ENCODE measurements around the gene DARS1. TPM values are rescaled to one million over a fixed set of nuclear protein-coding genes. Genes with fewer than 3 reads are reported as not detected.

Gene DARS1
- total and polyA plus RNA-seq, 9 donors = 55.2 to 79.5 (median 69.7) TPM

DNA sequence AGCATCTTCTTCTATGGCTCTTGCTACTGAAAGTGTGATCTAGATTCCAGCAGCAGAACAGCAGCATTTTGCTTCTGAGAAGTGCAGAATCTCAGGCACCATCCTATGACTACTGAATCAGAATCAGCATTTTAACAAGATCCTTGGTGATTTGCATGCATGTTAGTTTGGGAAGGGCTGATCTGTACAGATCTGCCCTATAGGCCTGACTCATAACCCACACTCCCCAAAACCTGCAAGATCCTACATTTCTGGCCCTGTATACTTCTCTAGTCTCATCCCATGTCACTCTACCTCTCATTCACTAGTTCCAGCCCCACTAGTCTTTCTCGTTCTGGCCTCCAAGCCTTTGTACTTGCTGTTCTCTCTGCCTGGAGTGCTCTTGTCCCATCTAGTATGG lies 15.7 kb upstream of the DARS1 start:
- Histone ChIP-seq H3K27me3 (no peaks in the 10 kb centered on the region), H3K36me3 (no peaks in the 10 kb centered on the region), H3K4me3 (no peak overlapping the region), H3K4me1 (ENCODE audit: insufficient read depth) (no peaks in the 10 kb centered on the region), H3K9me3 (no peaks in the 10 kb centered on the region), H3K27ac (no peak overlapping the region)
- TF ChIP-seq EP300 (IDR thresholded peaks at IDR 0.05) (no peak), POLR2A (IDR thresholded peaks at IDR 0.05) (no peak)
- TF ChIP-seq, protein P1, sequence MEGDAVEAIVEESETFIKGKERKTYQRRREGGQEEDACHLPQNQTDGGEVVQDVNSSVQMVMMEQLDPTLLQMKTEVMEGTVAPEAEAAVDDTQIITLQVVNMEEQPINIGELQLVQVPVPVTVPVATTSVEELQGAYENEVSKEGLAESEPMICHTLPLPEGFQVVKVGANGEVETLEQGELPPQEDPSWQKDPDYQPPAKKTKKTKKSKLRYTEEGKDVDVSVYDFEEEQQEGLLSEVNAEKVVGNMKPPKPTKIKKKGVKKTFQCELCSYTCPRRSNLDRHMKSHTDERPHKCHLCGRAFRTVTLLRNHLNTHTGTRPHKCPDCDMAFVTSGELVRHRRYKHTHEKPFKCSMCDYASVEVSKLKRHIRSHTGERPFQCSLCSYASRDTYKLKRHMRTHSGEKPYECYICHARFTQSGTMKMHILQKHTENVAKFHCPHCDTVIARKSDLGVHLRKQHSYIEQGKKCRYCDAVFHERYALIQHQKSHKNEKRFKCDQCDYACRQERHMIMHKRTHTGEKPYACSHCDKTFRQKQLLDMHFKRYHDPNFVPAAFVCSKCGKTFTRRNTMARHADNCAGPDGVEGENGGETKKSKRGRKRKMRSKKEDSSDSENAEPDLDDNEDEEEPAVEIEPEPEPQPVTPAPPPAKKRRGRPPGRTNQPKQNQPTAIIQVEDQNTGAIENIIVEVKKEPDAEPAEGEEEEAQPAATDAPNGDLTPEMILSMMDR (IDR thresholded peaks at IDR 0.05) = no peak
- DNase-seq = no peak
- WGBS, 3 donors = 95 to 100% (median 96%) methylated on average over 1 of the region's 1 CpG
- intact Hi-C loops (cut with DNase I) = no loop called here

DNA sequence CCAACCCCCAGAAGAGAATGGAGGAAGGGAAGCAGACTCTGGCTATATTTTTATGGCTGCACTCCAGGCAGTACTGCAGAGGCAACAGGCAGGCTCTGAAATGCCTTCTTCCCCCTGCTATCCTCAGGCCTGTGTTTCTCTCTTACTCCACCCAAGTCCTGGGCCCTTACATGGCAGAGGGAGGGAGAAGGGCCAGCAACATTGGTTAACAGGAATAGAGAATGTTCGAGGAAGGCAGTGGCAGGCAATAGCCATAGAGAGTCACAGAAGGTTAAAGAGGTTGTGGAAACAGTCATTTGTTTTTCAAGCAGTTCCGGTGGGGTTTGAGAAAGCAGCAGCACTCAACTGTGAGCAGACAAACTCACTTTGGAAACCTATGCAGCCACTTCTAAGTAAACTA lies 15.1 kb upstream of the DARS1 start:
- Histone ChIP-seq H3K9me3 (no peaks in the 10 kb centered on the region), H3K27ac (no peak overlapping the region), H3K36me3 (no peaks in the 10 kb centered on the region), H3K27me3 (no peaks in the 10 kb centered on the region), H3K4me3 (no peak overlapping the region), H3K4me1 (ENCODE audit: insufficient read depth) (no peaks in the 10 kb centered on the region)
- intact Hi-C loops (cut with DNase I) = no loop called here
- WGBS, 3 donors = 9 to 26% (median 23%) methylated on average over 2 of the region's 2 CpGs
- no peak for TF ChIP-seq POLR2A (IDR thresholded peaks at IDR 0.05)
- no peak for DNase-seq

DNA sequence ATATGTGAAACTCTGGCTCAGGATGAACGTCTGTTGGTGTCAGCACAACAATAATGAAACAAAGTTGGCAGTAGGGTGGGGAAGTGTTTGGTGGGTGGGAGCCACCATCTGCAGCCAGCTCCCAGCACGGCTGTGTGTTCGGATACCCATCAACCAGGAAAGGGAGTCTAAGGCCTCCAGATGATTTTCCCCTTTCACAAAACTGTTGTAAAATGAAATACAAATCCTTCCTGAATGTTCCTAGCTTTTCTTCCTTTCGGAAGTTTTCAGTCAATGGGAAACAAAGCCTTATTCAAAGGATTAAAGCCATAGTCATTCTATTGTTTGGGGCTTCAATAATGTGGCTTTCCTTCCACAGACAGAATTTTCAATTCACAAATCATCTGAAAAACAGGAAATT lies 14.5 kb upstream of the DARS1 start:
- Histone ChIP-seq H3K36me3 (no peaks in the 10 kb centered on the region), H3K27me3 (no peaks in the 10 kb centered on the region), H3K4me3 (no peak overlapping the region), H3K9me3 (no peaks in the 10 kb centered on the region), H3K4me1 (ENCODE audit: insufficient read depth) (no peaks in the 10 kb centered on the region), H3K27ac (no peak overlapping the region)
- TF ChIP-seq POLR2A (IDR thresholded peaks at IDR 0.05) (no peak), EP300 (IDR thresholded peaks at IDR 0.05) (no peak)
- TF ChIP-seq, protein P1 (IDR thresholded peaks at IDR 0.05) = no peak
- 78 to 80% (median 80%) methylated on average over 4 of the region's 4 CpGs for WGBS, 3 donors
- no peak for DNase-seq
- intact Hi-C loops (cut with DNase I) = no loop called here

DNA sequence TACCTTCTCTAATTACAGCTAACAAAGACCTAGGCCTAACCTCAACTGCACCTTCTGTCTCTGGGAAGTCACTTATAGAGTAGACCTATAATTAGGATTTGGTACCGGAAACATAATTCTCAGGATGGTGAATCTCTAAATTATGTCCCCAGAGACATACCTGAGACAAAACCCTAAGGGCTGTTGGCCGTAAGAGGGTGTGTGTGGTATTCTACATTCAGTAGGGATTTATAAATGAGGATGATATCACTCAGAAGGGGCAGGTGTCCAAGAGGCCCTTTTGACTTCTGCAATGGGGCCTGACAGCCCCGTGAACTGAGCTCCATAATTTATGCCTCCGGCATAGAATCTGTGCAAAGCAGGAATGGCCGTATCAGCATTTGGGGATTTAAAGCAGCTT lies 13.5 kb upstream of the DARS1 start:
- TF ChIP-seq POLR2A (IDR thresholded peaks at IDR 0.05) (no peak), EP300 (IDR thresholded peaks at IDR 0.05) (no peak)
- TF ChIP-seq, protein P1 (IDR thresholded peaks at IDR 0.05) = no peak
- no peaks in the 10 kb centered on the region for H3K27me3 ChIP-seq
- H3K4me3 ChIP-seq = no peak overlapping the region
- 95 to 98% (median 98%) methylated on average over 5 of the region's 5 CpGs for WGBS, 3 donors
- no peak overlapping the region for H3K27ac ChIP-seq
- H3K36me3 ChIP-seq = no peaks in the 10 kb centered on the region
- no peaks in the 10 kb centered on the region for H3K9me3 ChIP-seq
- DNase-seq = no peak
- intact Hi-C loops (cut with DNase I) = no loop called here
- H3K4me1 ChIP-seq (ENCODE audit: insufficient read depth) = no peaks in the 10 kb centered on the region

DNA sequence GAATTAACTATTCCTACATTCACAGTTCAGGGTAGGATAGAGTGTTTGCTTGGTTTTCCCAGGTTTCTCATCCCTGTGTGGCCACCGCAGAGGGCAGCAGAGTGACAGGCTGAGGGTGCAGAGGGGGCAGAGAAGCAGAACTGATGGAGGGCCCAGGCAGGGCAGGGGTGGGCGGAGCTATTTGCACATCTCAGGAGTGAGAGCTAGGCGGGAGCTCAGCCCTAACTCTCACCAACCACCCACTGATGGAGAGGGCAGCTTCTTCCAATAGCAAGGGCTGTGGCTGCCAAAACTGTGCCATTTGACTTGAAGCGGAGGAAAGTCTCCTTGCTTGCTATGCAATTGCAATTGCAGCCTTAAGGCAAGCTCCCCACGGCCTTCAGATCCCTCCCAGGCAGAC lies 12.0 kb upstream of the DARS1 start:
- TF ChIP-seq EP300 (IDR thresholded peaks at IDR 0.05) (no peak), POLR2A (IDR thresholded peaks at IDR 0.05) (no peak)
- TF ChIP-seq, protein P1 (IDR thresholded peaks at IDR 0.05) = no peak
- H3K27ac ChIP-seq = no peak overlapping the region
- 70 to 74% (median 72%) methylated on average over 5 of the region's 5 CpGs for WGBS, 3 donors
- DNase-seq = no peak
- H3K27me3 ChIP-seq = no peaks in the 10 kb centered on the region
- no peaks in the 10 kb centered on the region for H3K4me1 ChIP-seq (ENCODE audit: insufficient read depth)
- intact Hi-C loops (cut with DNase I) = no loop called here
- H3K9me3 ChIP-seq = no peaks in the 10 kb centered on the region
- H3K36me3 ChIP-seq = no peaks in the 10 kb centered on the region
- H3K4me3 ChIP-seq = no peak overlapping the region
